HCT116 (cell line): ENCODE data around the gene ARGLU1. TPM values are rescaled to one million over a fixed set of nuclear protein-coding genes. Genes with fewer than 3 reads are reported as not detected.

Experiments used
- ATAC-seq: fragments of 200-7000 bp; cut with Tn5 transposase; 2 replicates; pipeline ENCODE4 v1.9.1; 2020; ENCODE audit warnings: mild to moderate bottlenecking, moderate library complexity
- BruUV-seq: library from RNA; stranded (reverse); fragments of 400-500 nt; replicated peaks from 2 replicates; lab custom pipeline; 2021; lab: Mats Ljungman, UMichigan
- CTCF ChIA-PET: fragments of 300-600 bp; sonication (Branson Sonifier 250); formaldehyde crosslinking; loops from one replicate; lab custom pipeline; 2021; ENCODE audit warnings: antibody characterized with exemption; lab: Charles Lee
- POLR2A ChIA-PET: fragments of 300-600, 350-600 bp; sonication (Branson Sonifier 250); formaldehyde crosslinking; loops from one replicate; lab custom pipeline; 2021; ENCODE audit warnings: antibody characterized with exemption; lab: Charles Lee
- RAD21 ChIA-PET, 2 experiments: fragments of 300-600 bp; sonication (Branson Sonifier 250); formaldehyde crosslinking; loops; one replicate each; lab custom pipeline; 2023; ENCODE audit warnings: low total read pairs in 2 of 2; ENCODE audit not compliant: uncharacterized antibody in 2 of 2, unreplicated experiment in 2 of 2, low non-redundant PET in 1 of 2; lab: Charles Lee
- DNase-seq: peaks from one replicate; pipeline ENCODE4 v3.0.0-alpha.2; 2010; ENCODE audit warnings: low read depth, low spot score
- H2AFZ ChIP-seq: fragments of 200-600 bp; shearing (Covaris generic), sonication (generic); 2 replicates; pipeline ENCODE4 v1.6.1; 2017; ENCODE audit warnings: low read depth, mixed run types, mixed read lengths, antibody characterized with exemption, low read length; ENCODE audit not compliant: poor library complexity, severe bottlenecking
- H3K27ac ChIP-seq: 2 replicates; pipeline ENCODE4 v1.5.1; 2012; ENCODE audit warnings: low read depth, low read length
- H3K27me3 ChIP-seq: fragments of 200-600 bp; sonication (generic); 2 replicates; pipeline ENCODE4 v1.6.1; 2016; ENCODE audit warnings: mixed run types, low read length, mixed read lengths; ENCODE audit not compliant: insufficient read depth
- H3K36me3 ChIP-seq, 2 experiments: fragments of 200-500 bp in 1 of 2; fragments of 200-600 bp in 1 of 2; sonication (Bioruptor generic) in 1 of 2; sonication (generic) in 1 of 2; 2 replicates each; pipeline versions ENCODE4 v1.5.1 to v1.6.1; 2014 to 2016; ENCODE audit warnings: low read length in 2 of 2, inconsistent platforms in 1 of 2, mixed read lengths in 1 of 2, mixed run types in 1 of 2; ENCODE audit not compliant: insufficient read depth in 2 of 2, control insufficient read depth in 1 of 2
- H3K4me1 ChIP-seq, 2 experiments: fragments of 200-600 bp in 1 of 2; sonication (generic) in 1 of 2; 2 replicates each; pipeline versions ENCODE4 v1.5.1 to v1.6.1; 2012 to 2017; ENCODE audit warnings: low read length in 2 of 2, inconsistent platforms in 1 of 2, mild to moderate bottlenecking in 1 of 2, mixed read lengths in 1 of 2, mixed run types in 1 of 2, moderate library complexity in 1 of 2; ENCODE audit not compliant: insufficient read depth in 2 of 2, control insufficient read depth in 1 of 2
- H3K4me2 ChIP-seq: fragments of 200-600 bp; sonication (generic); 2 replicates; pipeline ENCODE4 v1.6.1; 2017; ENCODE audit warnings: mixed run types, low read length, mixed read lengths
- H3K4me3 ChIP-seq, 2 experiments: fragments of 200-600 bp in 1 of 2; sonication (generic) in 1 of 2; replicated peaks in 1 of 2; 2 replicates each; pipeline ENCODE4 v1.5.1; 2011 to 2016; ENCODE audit warnings: low read length in 2 of 2, control low read depth in 1 of 2, low read depth in 1 of 2, mild to moderate bottlenecking in 1 of 2, mixed read lengths in 1 of 2, mixed run types in 1 of 2
- H3K79me2 ChIP-seq: fragments of 200-600 bp; sonication (generic); 2 replicates; pipeline ENCODE4 v1.6.1; 2017; ENCODE audit warnings: mild to moderate bottlenecking, mixed run types, low read length, moderate library complexity, mixed read lengths; ENCODE audit not compliant: insufficient read depth
- H3K9ac ChIP-seq: fragments of 200-600 bp; sonication (generic); 2 replicates; pipeline ENCODE4 v1.6.1; 2016; ENCODE audit warnings: low read length, mixed read lengths
- H3K9me2 ChIP-seq: fragments of 200-600 bp; sonication (generic), shearing (Covaris generic); 2 replicates; pipeline ENCODE4 v1.6.1; 2017; ENCODE audit warnings: mixed run types, mild to moderate bottlenecking, moderate library complexity; ENCODE audit not compliant: insufficient read depth
- H3K9me3 ChIP-seq, 2 experiments: fragments of 200-500 bp in 1 of 2; fragments of 200-600 bp in 1 of 2; sonication (Bioruptor generic) in 1 of 2; sonication (generic) in 1 of 2; 2 replicates each; pipeline ENCODE4 v1.6.1; 2014 to 2017; ENCODE audit warnings: low read length in 2 of 2, mixed read lengths in 2 of 2, inconsistent platforms in 1 of 2, low read depth in 1 of 2, mild to moderate bottlenecking in 1 of 2, mixed run types in 1 of 2, moderate library complexity in 1 of 2; ENCODE audit not compliant: control insufficient read depth in 1 of 2, insufficient read depth in 1 of 2
- H4K20me1 ChIP-seq: fragments of 200-600 bp; sonication (generic), shearing (Covaris generic); 2 replicates; pipeline ENCODE4 v1.6.1; 2017; ENCODE audit warnings: mixed run types, mild to moderate bottlenecking, moderate library complexity; ENCODE audit not compliant: insufficient read depth
- CEBPB ChIP-seq: IDR thresholded peaks from 2 replicates; pipeline ENCODE4 v1.6.1; 2012; ENCODE audit warnings: low read depth
- EZH2 ChIP-seq: fragments of 200-600 bp; sonication (generic); IDR thresholded peaks from 2 replicates; pipeline ENCODE4 v1.6.1; 2017; ENCODE audit warnings: antibody characterized with exemption, mixed run types
- EZH2phosphoT487 ChIP-seq: fragments of 200-600 bp; IDR thresholded peaks from 2 replicates; pipeline ENCODE4 v1.6.1; 2018; ENCODE audit warnings: antibody characterized with exemption, borderline replicate concordance
- FOSL1 ChIP-seq: IDR thresholded peaks from 2 replicates; pipeline ENCODE4 v1.6.1; 2012; ENCODE audit warnings: low read depth
- JUND ChIP-seq: IDR thresholded peaks from 2 replicates; pipeline ENCODE4 v1.6.1; 2012
- POLR2A ChIP-seq: IDR thresholded peaks from 2 replicates; pipeline ENCODE4 v1.7.0; 2011; ENCODE audit warnings: borderline replicate concordance; ENCODE audit not compliant: insufficient read depth, insufficient read length; ENCODE audit errors: extremely low read depth
- RAD21 ChIP-seq: IDR thresholded peaks from 2 replicates; pipeline ENCODE4 v1.6.1; 2012; ENCODE audit warnings: low read depth, mild to moderate bottlenecking
- SIN3A ChIP-seq: IDR thresholded peaks from 2 replicates; pipeline ENCODE4 v1.6.1; 2012; ENCODE audit warnings: low read depth
- SP1 ChIP-seq: IDR thresholded peaks from 2 replicates; pipeline ENCODE4 v1.6.1; 2012; ENCODE audit warnings: low read depth
- SRF ChIP-seq: IDR thresholded peaks from 2 replicates; pipeline ENCODE4 v1.6.1; 2012; ENCODE audit warnings: low read depth
- TCF7L2 ChIP-seq: IDR thresholded peaks from 2 replicates; pipeline ENCODE4 v1.7.0; 2011; ENCODE audit warnings: borderline replicate concordance, inconsistent platforms; ENCODE audit not compliant: insufficient read depth, insufficient read length; ENCODE audit errors: extremely low read depth
- YY1 ChIP-seq: IDR thresholded peaks from 2 replicates; pipeline ENCODE4 v1.6.1; 2011; ENCODE audit warnings: low read length, low read depth, moderate library complexity, mild to moderate bottlenecking; ENCODE audit not compliant: insufficient replicate concordance; ENCODE audit errors: extremely low read depth
- ZFX ChIP-seq: fragments of 450-650 bp; IDR thresholded peaks from 2 replicates; pipeline ENCODE4 v1.6.1; 2017
- ZNF274 ChIP-seq: fragments of 200-500 bp; sonication (Bioruptor generic); IDR thresholded peaks from 2 replicates; pipeline ENCODE4 v1.6.1; 2014; ENCODE audit warnings: mild to moderate bottlenecking, low read depth, low read length, inconsistent platforms
- intact Hi-C: fragments of 100-400 bp; cut with micrococcal nuclease; formaldehyde crosslinking; loops from 2 replicates; pipeline ENCODE4 v1.10.0; 2022
- total RNA-seq: library from RNA; stranded (reverse); gene quantifications from one replicate; pipeline ENCODE4 v1.2.1, GENCODE V29; 2021; ENCODE audit not compliant: unreplicated experiment
- TF ChIP-seq, protein P1 (sequence below): IDR thresholded peaks from 2 replicates; pipeline ENCODE4 v1.6.1; 2012
- TF ChIP-seq, protein P2 (sequence below): IDR thresholded peaks from 2 replicates; pipeline ENCODE4 v1.6.1; 2011; ENCODE audit warnings: mild to moderate bottlenecking, low read length, moderate library complexity; ENCODE audit not compliant: insufficient replicate concordance; ENCODE audit errors: extremely low read depth
- TF ChIP-seq, protein P3 (sequence below): IDR thresholded peaks from 2 replicates; pipeline ENCODE4 v1.6.1; 2012
- TF ChIP-seq, protein P4 (sequence below), 3 experiments: fragments of 200-600 bp in 1 of 3; sonication (generic) in 1 of 3; IDR thresholded peaks in 2 of 3; conservative IDR thresholded peaks in 1 of 3; 2 replicates each; pipeline ENCODE4 v1.5.1; 2012 to 2017; ENCODE audit warnings: low read depth in 2 of 3, low read length in 2 of 3, antibody characterized with exemption in 1 of 3, borderline replicate concordance in 1 of 3, control low read depth in 1 of 3, mild to moderate bottlenecking in 1 of 3, mixed read lengths in 1 of 3, mixed run types in 1 of 3, moderate library complexity in 1 of 3; ENCODE audit not compliant: insufficient read depth in 1 of 3

ARGLU1 gene
- total RNA-seq, 1 experiment from 2014 or later: 57.8 TPM

DNA sequence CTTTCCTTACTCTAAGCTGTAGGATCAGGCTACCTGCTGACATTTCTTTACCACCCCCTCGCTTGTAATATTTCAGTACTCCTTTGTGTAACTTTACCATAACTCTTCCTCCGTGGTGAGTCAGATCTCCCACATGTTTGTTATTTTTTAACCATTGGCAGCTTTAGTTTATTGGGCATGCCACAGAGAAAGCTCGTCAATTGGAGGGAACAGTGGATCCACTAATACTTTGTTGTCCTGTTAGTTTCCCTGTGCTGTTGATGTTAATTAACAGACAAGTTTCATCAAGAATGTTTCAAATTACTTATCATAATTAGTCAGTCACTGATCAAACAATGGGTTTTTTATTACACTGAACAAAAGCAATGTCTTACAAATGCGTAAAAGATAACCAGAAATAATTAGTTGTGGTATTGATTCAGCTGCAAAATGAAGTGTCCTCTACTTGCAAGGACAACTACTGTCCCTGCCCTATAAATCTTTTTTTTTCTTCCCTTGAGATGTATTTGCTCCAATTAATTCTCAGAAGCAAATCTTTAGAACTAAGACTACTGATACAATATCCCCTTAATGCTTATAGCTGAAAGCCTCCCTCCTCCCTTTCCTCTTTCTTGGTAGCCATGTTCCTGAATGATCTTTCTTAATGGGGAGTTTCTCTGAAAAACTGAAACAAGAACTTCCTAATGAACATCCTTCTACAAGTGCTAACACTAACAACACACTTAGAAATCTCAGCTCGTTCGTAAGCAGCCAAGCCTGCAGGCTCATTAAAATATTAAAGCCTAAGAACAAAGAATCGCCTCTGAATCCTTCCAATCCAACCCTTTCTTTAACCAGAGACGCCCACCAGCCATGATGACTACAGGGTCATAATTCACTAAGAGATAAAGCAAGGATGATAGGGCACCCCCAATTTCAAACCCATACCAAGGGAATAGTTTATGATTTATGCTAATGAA, 54.6 kb downstream of the ARGLU1 start:
- Histone ChIP-seq H3K27me3 (no peaks in the 10 kb centered on the region), H3K9ac (no peak overlapping the region), H4K20me1 (no peaks in the 10 kb centered on the region), H3K4me1 (peaks cover 20 to 35% of the 10 kb centered on the region in 2 experiments), H2AFZ (no peak overlapping the region), H3K36me3 (peaks cover 5 to 10% of the 10 kb centered on the region in 2 experiments; a peak in 1 of 4 replicates), H3K4me2 (peak overlapping the region; percentile 49), H3K9me2 (no peaks in the 10 kb centered on the region), H3K9me3 (no peaks in the 10 kb centered on the region), H3K27ac (no peak overlapping the region), H3K4me3 (no peak overlapping the region), H3K79me2 (peaks cover 92% of the 10 kb centered on the region)
- RAD21 ChIA-PET: no interaction called here
- ATAC-seq (peak; percentile 36), DNase-seq (no peak)
- no TSS peak for BruUV-seq
- CTCF ChIA-PET: interaction anchor here (0.7 kb wide), 1 partner anchor 368 kb away, joined by 3 read pairs; no protein-coding TSS in a partner anchor
- POLR2A ChIA-PET: no interaction called here
- intact Hi-C loops: no loop called here
- TF ChIP-seq SIN3A (no peak), JUND (peak; percentile 42; the same call in 1 of the 2 replicates), FOSL1 (peak; percentile 48; the same call in 1 of the 2 replicates), POLR2A (no peak), TCF7L2 (no peak), RAD21 (no peak), YY1 (no peak), SP1 (peak; percentile 36; the same call in 1 of the 2 replicates), ZNF274 (no peak), SRF (no peak), EZH2phosphoT487 (no peak), CEBPB (0 out of 2 replicates have a peak, but pooled peaks have one; percentile 19), EZH2 (no peak), ZFX (no peak)
- TF ChIP-seq, protein P1, sequence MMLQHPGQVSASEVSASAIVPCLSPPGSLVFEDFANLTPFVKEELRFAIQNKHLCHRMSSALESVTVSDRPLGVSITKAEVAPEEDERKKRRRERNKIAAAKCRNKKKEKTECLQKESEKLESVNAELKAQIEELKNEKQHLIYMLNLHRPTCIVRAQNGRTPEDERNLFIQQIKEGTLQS: no peak
- TF ChIP-seq, protein P2, sequence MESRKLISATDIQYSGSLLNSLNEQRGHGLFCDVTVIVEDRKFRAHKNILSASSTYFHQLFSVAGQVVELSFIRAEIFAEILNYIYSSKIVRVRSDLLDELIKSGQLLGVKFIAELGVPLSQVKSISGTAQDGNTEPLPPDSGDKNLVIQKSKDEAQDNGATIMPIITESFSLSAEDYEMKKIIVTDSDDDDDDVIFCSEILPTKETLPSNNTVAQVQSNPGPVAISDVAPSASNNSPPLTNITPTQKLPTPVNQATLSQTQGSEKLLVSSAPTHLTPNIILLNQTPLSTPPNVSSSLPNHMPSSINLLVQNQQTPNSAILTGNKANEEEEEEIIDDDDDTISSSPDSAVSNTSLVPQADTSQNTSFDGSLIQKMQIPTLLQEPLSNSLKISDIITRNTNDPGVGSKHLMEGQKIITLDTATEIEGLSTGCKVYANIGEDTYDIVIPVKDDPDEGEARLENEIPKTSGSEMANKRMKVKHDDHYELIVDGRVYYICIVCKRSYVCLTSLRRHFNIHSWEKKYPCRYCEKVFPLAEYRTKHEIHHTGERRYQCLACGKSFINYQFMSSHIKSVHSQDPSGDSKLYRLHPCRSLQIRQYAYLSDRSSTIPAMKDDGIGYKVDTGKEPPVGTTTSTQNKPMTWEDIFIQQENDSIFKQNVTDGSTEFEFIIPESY: no peak
- TF ChIP-seq, protein P3, sequence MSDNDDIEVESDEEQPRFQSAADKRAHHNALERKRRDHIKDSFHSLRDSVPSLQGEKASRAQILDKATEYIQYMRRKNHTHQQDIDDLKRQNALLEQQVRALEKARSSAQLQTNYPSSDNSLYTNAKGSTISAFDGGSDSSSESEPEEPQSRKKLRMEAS: 0 out of 2 replicates have a peak, but pooled peaks have one; percentile 18
- TF ChIP-seq, protein P4, sequence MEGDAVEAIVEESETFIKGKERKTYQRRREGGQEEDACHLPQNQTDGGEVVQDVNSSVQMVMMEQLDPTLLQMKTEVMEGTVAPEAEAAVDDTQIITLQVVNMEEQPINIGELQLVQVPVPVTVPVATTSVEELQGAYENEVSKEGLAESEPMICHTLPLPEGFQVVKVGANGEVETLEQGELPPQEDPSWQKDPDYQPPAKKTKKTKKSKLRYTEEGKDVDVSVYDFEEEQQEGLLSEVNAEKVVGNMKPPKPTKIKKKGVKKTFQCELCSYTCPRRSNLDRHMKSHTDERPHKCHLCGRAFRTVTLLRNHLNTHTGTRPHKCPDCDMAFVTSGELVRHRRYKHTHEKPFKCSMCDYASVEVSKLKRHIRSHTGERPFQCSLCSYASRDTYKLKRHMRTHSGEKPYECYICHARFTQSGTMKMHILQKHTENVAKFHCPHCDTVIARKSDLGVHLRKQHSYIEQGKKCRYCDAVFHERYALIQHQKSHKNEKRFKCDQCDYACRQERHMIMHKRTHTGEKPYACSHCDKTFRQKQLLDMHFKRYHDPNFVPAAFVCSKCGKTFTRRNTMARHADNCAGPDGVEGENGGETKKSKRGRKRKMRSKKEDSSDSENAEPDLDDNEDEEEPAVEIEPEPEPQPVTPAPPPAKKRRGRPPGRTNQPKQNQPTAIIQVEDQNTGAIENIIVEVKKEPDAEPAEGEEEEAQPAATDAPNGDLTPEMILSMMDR (IDR thresholded peaks at IDR 0.05 in 2 of 3, conservative IDR thresholded peaks at IDR 0.05 in 1 of 3; ENCODE audit: borderline replicate concordance in 1 of 3, insufficient read depth in 1 of 3, low read depth in 2 of 3, low read length in 2 of 3): no peak
